Spleen (tissue), 11 donors: ENCODE results near the gene VPS18. TPM values are rescaled to one million over a fixed set of nuclear protein-coding genes. Genes with fewer than 3 reads are reported as not detected.
A peak's percentile ranks its signal among the peaks of the same experiment; 100 is the strongest.
"Not testable (repeated sequence)": the region's sequence is repeated elsewhere in the genome, so short reads cannot be mapped to it uniquely, and the experiment has no call there.

ENCODE experiments used
- DNase-seq: peaks from one replicate; pipeline ENCODE4 v3.0.0-alpha.2; 2020
- H3K27ac ChIP-seq, 8 donors: fragments of 200-600 bp; sonication (generic) in 7 of 8; 1 replicate in 4 of 8; 2 replicates in 4 of 8; pipeline versions ENCODE4 v1.5.0 to v1.8.0; 2016 to 2021; ENCODE audit warnings: inconsistent platforms in 4 of 8, mild to moderate bottlenecking in 4 of 8, moderate library complexity in 1 of 8
- H3K27me3 ChIP-seq, 7 donors: fragments of 200-600 bp; sonication (generic) in 6 of 7; replicated peaks in 1 of 7; 1 replicate in 4 of 7; 2 replicates in 3 of 7; pipeline versions ENCODE4 v1.5.0 to v1.8.0; 2016 to 2021; ENCODE audit warnings: inconsistent platforms in 3 of 7, mild to moderate bottlenecking in 1 of 7
- H3K36me3 ChIP-seq, 6 donors: fragments of 200-600 bp; sonication (generic) in 5 of 6; 1 replicate in 4 of 6; 2 replicates in 2 of 6; pipeline versions ENCODE4 v1.5.0 to v1.8.0; 2016 to 2021; ENCODE audit warnings: inconsistent platforms in 2 of 6
- H3K4me1 ChIP-seq, 6 donors: fragments of 200-600 bp; sonication (generic) in 5 of 6; 1 replicate in 3 of 6; 2 replicates in 3 of 6; pipeline versions ENCODE4 v1.5.0 to v1.8.0; 2016 to 2021; ENCODE audit warnings: inconsistent platforms in 3 of 6
- H3K4me3 ChIP-seq, 8 donors: fragments of 200-600 bp; sonication (generic) in 7 of 8; 1 replicate in 4 of 8; 2 replicates in 4 of 8; pipeline versions ENCODE4 v1.5.0 to v1.8.0; 2016 to 2021; ENCODE audit warnings: inconsistent platforms in 4 of 8, mild to moderate bottlenecking in 4 of 8, moderate library complexity in 2 of 8
- H3K9me3 ChIP-seq, 8 donors: fragments of 200-600 bp; sonication (generic) in 7 of 8; 1 replicate in 4 of 8; 2 replicates in 4 of 8; pipeline versions ENCODE4 v1.5.0 to v1.8.0; 2016 to 2021; ENCODE audit warnings: inconsistent platforms in 4 of 8
- CTCF ChIP-seq, 11 experiments: fragments of 200-600 bp in 7 of 11; fragments of 450-650 bp in 4 of 11; sonication (generic) in 4 of 11; IDR thresholded peaks in 8 of 11; conservative IDR thresholded peaks in 3 of 11; 1 replicate in 7 of 11; 2 replicates in 4 of 11; pipeline versions ENCODE4 v1.4.0 to v1.8.0; 2016 to 2021; ENCODE audit warnings: antibody characterized with exemption in 11 of 11, inconsistent platforms in 4 of 11, mild to moderate bottlenecking in 1 of 11
- POLR2A ChIP-seq, 3 donors: fragments of 450-650 bp; IDR thresholded peaks; one replicate each; pipeline ENCODE4 v1.5.1; 2017; ENCODE audit warnings: antibody characterized with exemption in 3 of 3, mild to moderate bottlenecking in 1 of 3
- POLR2AphosphoS5 ChIP-seq, 3 donors: sonication (generic); formaldehyde crosslinking; IDR thresholded peaks; one replicate each; pipeline ENCODE4 v1.5.1; 2017; ENCODE audit warnings: antibody characterized with exemption in 3 of 3
- WGBS, 5 donors: extraction: QIAGEN DNeasy Blood & Tissue Kit in 3 of 5; methylation state at CpG; one replicate each; pipeline versions ENCODE4 v1.1.5 to v1.1.7; 2013 to 2018; 5-methylcytosine and 5-hydroxymethylcytosine counted together
- intact Hi-C: fragments of 100-400 bp; cut with DNase I; formaldehyde crosslinking; loops from one replicate; pipeline ENCODE4 v1.15.0; 2023; ENCODE audit warnings: low total_unique reads
- polyA plus RNA-seq, 3 donors: library from polyadenylated mRNA; stranded (reverse); fragments of 200-250 nt; gene quantifications; one replicate each; pipeline ENCODE4 v1.2.1, GENCODE V29; 2013
- total RNA-seq, 7 donors: library from RNA; depleted of rRNA in 3 of 7; stranded (reverse); fragments of >200 nt in 3 of 7; fragmentation: NEBNext Ultra II Directional in 4 of 7; extraction: Animal tissue kit (Norgen Biotek cat#: 25700) in 4 of 7; gene quantifications; one replicate each; pipeline versions ENCODE4 v1.1.0 to v1.2.1, GENCODE V29; 2016 to 2021
- donor health status: healthy with polysubstance abuse.
- donor health status: DM: no; HTN: no; CAD: no; lungs with moderate emphysema.
- donor health status: DM: no; HTN: no; CAD: no.
- donor health status: Bipolar disorder and iron deficiency.
- donor health status: healthy.
- donor health status: DM: no; HTN: no; CAD: no.
- donor health status: DM: yes; HTN: yes; CAD: no.

VPS18 gene
- total and polyA plus RNA-seq, 10 donors, result 7.2 to 29.1 (median 22.3) TPM

- H3K4me1 ChIP-seq, result peaks cover 0 to 21% (median 12%) of the 10 kb centered on the region in 6 donors
- intact Hi-C loops, result loop anchor here (2.0 kb wide), 1 partner anchor 31 kb away; no protein-coding TSS in a partner anchor
- WGBS, 5 donors, result 47 to 56% (median 51%) methylated on average over 15 to 18 of the region's 18 CpGs
Measured at GRCh38 chr15:40859206-40859851, 34.9 kb upstream of the VPS18 start.

GRCh38 chr15:40861147-40861546, 33.1 kb upstream of the VPS18 start:
- H3K4me3 ChIP-seq, H3K9me3 ChIP-seq, H3K27ac ChIP-seq, H3K27me3 ChIP-seq, intact Hi-C loops, DNase-seq: not testable (repeated sequence)
- WGBS, 5 donors, result 76 to 86% (median 77%) methylated on average over 4 of the region's 4 CpGs
- H3K4me1 ChIP-seq, result peaks cover 0 to 21% (median 12%) of the 10 kb centered on the region in 6 donors
- H3K36me3 ChIP-seq, result peaks cover 0 to 10% (median 0%) of the 10 kb centered on the region in 6 donors

More at GRCh38 chr15:40859206-40859851, 34.9 kb upstream of the VPS18 start:
- Histone ChIP-seq H3K27ac (no peak overlapping the region), H3K27me3 (peaks cover 0 to 6% (median 0%) of the 10 kb centered on the region in 7 donors), H3K9me3 (no peaks in the 10 kb centered on the region), H3K36me3 (peaks cover 0 to 27% (median 2%) of the 10 kb centered on the region in 6 donors), H3K4me3 (no peak overlapping the region)
- peak; percentile 90 for DNase-seq
- TF ChIP-seq CTCF (IDR thresholded peaks at IDR 0.05 in 8 of 11, conservative IDR thresholded peaks at IDR 0.05 in 3 of 11), result peak; percentile 48 to 89 (median 68)
- no peak for TF ChIP-seq POLR2A (IDR thresholded peaks at IDR 0.05)
- TF ChIP-seq POLR2AphosphoS5 (IDR thresholded peaks at IDR 0.05), result peak in 1 of 3 donors; percentile 19

DNA sequence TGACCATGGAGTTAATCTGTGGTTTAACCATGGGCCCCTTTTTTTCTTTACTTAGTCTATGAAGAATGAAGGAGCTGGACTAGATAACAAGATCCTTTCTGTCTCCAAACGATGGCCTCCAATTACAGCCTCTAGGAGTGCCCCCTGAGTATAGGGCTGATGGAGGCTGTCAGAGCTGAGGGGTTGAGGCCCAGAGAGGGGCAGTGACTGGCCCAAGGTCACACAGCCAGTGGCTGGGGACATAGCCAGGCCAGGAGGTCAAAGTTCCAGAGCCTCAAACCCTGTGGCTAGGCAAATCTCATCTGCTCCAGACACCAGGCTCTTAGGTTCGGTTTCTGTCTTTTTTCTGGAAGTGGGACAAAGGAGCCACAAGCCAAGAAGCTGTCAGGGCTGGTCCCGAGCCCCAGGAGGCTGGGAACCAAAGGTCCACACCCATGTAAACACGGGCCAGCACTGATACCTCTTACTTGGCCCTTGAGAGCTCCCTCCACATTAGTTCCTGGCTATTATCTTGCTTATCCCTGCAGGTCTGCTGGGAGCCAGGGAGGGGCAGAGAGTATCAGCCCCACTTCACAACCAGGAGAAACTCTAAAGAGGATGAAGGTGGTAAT, 30.5 kb upstream of the VPS18 start:
- Histone ChIP-seq H3K36me3 (no peaks in the 10 kb centered on the region), H3K4me3 (no peak overlapping the region), H3K27me3 (peaks cover 0 to 6% (median 0%) of the 10 kb centered on the region in 7 donors), H3K4me1 (peaks cover 0 to 7% (median 3%) of the 10 kb centered on the region in 6 donors), H3K9me3 (no peaks in the 10 kb centered on the region), H3K27ac (no peak overlapping the region)
- no peak for TF ChIP-seq POLR2AphosphoS5 (IDR thresholded peaks at IDR 0.05)
- no peak for TF ChIP-seq CTCF (IDR thresholded peaks at IDR 0.05 in 8 of 11, conservative IDR thresholded peaks at IDR 0.05 in 3 of 11)
- no peak for TF ChIP-seq POLR2A (IDR thresholded peaks at IDR 0.05)
- intact Hi-C loops, result no loop called here
- DNase-seq, result no peak
- WGBS, 5 donors, result 49 to 80% (median 78%) methylated on average over 3 to 4 of the region's 4 CpGs

- no peak for DNase-seq
- WGBS, 5 donors, result 89 to 96% (median 92%) methylated on average over 4 of the region's 4 CpGs
- Histone ChIP-seq H3K27me3 (peaks cover 0 to 7% (median 0%) of the 10 kb centered on the region in 7 donors), H3K9me3 (no peaks in the 10 kb centered on the region), H3K4me1 (peaks cover 0 to 2% (median 0%) of the 10 kb centered on the region in 6 donors), H3K27ac (no peak overlapping the region), H3K36me3 (no peaks in the 10 kb centered on the region), H3K4me3 (no peak overlapping the region)
- intact Hi-C loops, result no loop called here
- TF ChIP-seq CTCF (IDR thresholded peaks at IDR 0.05 in 8 of 11, conservative IDR thresholded peaks at IDR 0.05 in 3 of 11) (no peak), POLR2AphosphoS5 (IDR thresholded peaks at IDR 0.05) (no peak), POLR2A (IDR thresholded peaks at IDR 0.05) (no peak)
Measured at GRCh38 chr15:40867199-40867598, 27.1 kb upstream of the VPS18 start.
